Measurements from ENCODE around the gene RPL35A. TPM values are rescaled to one million over a fixed set of nuclear protein-coding genes. Genes with fewer than 3 reads are reported as not detected.

RPL35A gene
- total and polyA plus RNA-seq, 2 of the 8 experiments (the other 6 are each of a cell fraction or from before 2014, with no cell fraction given): 695 to 1,393 TPM

- TF ChIP-seq ATF3 (IDR thresholded peaks at IDR 0.05; ENCODE audit: insufficient read depth, low read depth, low read length) (no peak), CBX8 (IDR thresholded peaks at IDR 0.05; ENCODE audit: borderline replicate concordance, low read depth, low read length) (no peak), KDM4A (IDR thresholded peaks at IDR 0.05; ENCODE audit: low read depth, low read length, severe bottlenecking) (no peak), CTBP2 (IDR thresholded peaks at IDR 0.05; ENCODE audit: borderline replicate concordance, insufficient read depth, insufficient read length, low read length) (no peak), SUZ12 (IDR thresholded peaks at IDR 0.05; ENCODE audit: low read length) (no peak), EP300 (IDR thresholded peaks at IDR 0.05; ENCODE audit: borderline replicate concordance in 1 of 2, low read depth in 2 of 2, low read length in 2 of 2) (no peak), TCF12 (IDR thresholded peaks at IDR 0.05; ENCODE audit: low read depth, low read length) (no peak), CHD1 (IDR thresholded peaks at IDR 0.05; ENCODE audit: low read depth, low read length) (no peak), CEBPB (IDR thresholded peaks at IDR 0.05; ENCODE audit: low read depth, low read length) (no peak), TAF1 (IDR thresholded peaks at IDR 0.05; ENCODE audit: low read depth, low read length) (no peak), HDAC6 (IDR thresholded peaks at IDR 0.05; ENCODE audit: low read depth, low read length) (no peak), GTF2F1 (IDR thresholded peaks at IDR 0.05; ENCODE audit: borderline replicate concordance, low read depth, low read length) (no peak), RBBP5 (IDR thresholded peaks at IDR 0.05; ENCODE audit: borderline replicate concordance, low read depth, low read length) (no peak), FOSL1 (IDR thresholded peaks at IDR 0.05; ENCODE audit: insufficient read depth, low read depth, low read length) (no peak), MAFK (IDR thresholded peaks at IDR 0.05; ENCODE audit: low read depth, low read length) (no peak; the same call in 1 of the 2 replicates), RAD21 (IDR thresholded peaks at IDR 0.05 in 1 of 2, conservative IDR thresholded peaks at IDR 0.05 in 1 of 2; ENCODE audit: low read depth in 2 of 2, low read length in 2 of 2) (peak; percentile 98), SRF (IDR thresholded peaks at IDR 0.05; ENCODE audit: low read depth, low read length) (no peak), YY1 (IDR thresholded peaks at IDR 0.05; ENCODE audit: low read depth, low read length) (no peak), JUND (IDR thresholded peaks at IDR 0.05; ENCODE audit: low read length) (peak; percentile 62; the same call in 1 of the 2 replicates), SIX5 (IDR thresholded peaks at IDR 0.05; ENCODE audit: low read depth, low read length) (no peak), ATF2 (IDR thresholded peaks at IDR 0.05; ENCODE audit: low read length) (no peak)
These were observed 43.8 kb upstream of the RPL35A start (continued) for GRCh38 chr3:197906023-197906849.
